ENCODE results near the gene RABEP2. TPM values are rescaled to one million over a fixed set of nuclear protein-coding genes. Genes with fewer than 3 reads are reported as not detected.

RABEP2 gene
- total RNA-seq, 1 donor from 2014 or later: 20.0 TPM

- H3K4me1 Mint-ChIP-seq (ENCODE audit: unreplicated experiment): no peaks in the 10 kb centered on the region
- DNase-seq (ENCODE audit: extremely low spot score, unreplicated experiment): no peak
- no peak overlapping the region for H3K4me3 Mint-ChIP-seq (ENCODE audit: unreplicated experiment)
- TF ChIP-seq CTCF (IDR thresholded peaks at IDR 0.05): no peak
- H3K27me3 Mint-ChIP-seq (ENCODE audit: unreplicated experiment): no peaks in the 10 kb centered on the region
- H3K27ac Mint-ChIP-seq (ENCODE audit: unreplicated experiment): no peak overlapping the region
- no peaks in the 10 kb centered on the region for H3K9me3 Mint-ChIP-seq (ENCODE audit: unreplicated experiment)
- no peaks in the 10 kb centered on the region for H3K36me3 Mint-ChIP-seq (ENCODE audit: unreplicated experiment)
These were observed 22.1 kb downstream of the RABEP2 start for GRCh38 chr16:28902909-28903308.

- Mint-ChIP-seq H3K4me1 (ENCODE audit: unreplicated experiment) (no peaks in the 10 kb centered on the region), H3K27ac (ENCODE audit: unreplicated experiment) (no peak overlapping the region), H3K36me3 (ENCODE audit: unreplicated experiment) (no peaks in the 10 kb centered on the region), H3K27me3 (ENCODE audit: unreplicated experiment) (no peaks in the 10 kb centered on the region), H3K4me3 (ENCODE audit: unreplicated experiment) (no peak overlapping the region), H3K9me3 (ENCODE audit: unreplicated experiment) (no peaks in the 10 kb centered on the region)
- TF ChIP-seq CTCF (IDR thresholded peaks at IDR 0.05): no peak
- DNase-seq (ENCODE audit: extremely low spot score, unreplicated experiment): no peak
These were observed 23.2 kb downstream of the RABEP2 start for GRCh38 chr16:28901862-28902261.

- H3K27ac Mint-ChIP-seq (ENCODE audit: unreplicated experiment): no peak overlapping the region
- H3K36me3 Mint-ChIP-seq (ENCODE audit: unreplicated experiment): no peaks in the 10 kb centered on the region
- no peaks in the 10 kb centered on the region for H3K9me3 Mint-ChIP-seq (ENCODE audit: unreplicated experiment)
- H3K27me3 Mint-ChIP-seq (ENCODE audit: unreplicated experiment): no peaks in the 10 kb centered on the region
- no peak for TF ChIP-seq CTCF (IDR thresholded peaks at IDR 0.05)
- H3K4me1 Mint-ChIP-seq (ENCODE audit: unreplicated experiment): no peaks in the 10 kb centered on the region
- no peak overlapping the region for H3K4me3 Mint-ChIP-seq (ENCODE audit: unreplicated experiment)
- no peak for DNase-seq (ENCODE audit: extremely low spot score, unreplicated experiment)
These were observed 24.4 kb downstream of the RABEP2 start for GRCh38 chr16:28900601-28901000.

GRCh38 chr16:28899882-28900590, 25.0 kb downstream of the RABEP2 start:
- no peaks in the 10 kb centered on the region for H3K36me3 Mint-ChIP-seq (ENCODE audit: unreplicated experiment)
- no peak overlapping the region for H3K4me3 Mint-ChIP-seq (ENCODE audit: unreplicated experiment)
- no peak for TF ChIP-seq CTCF (IDR thresholded peaks at IDR 0.05)
- no peak for DNase-seq (ENCODE audit: extremely low spot score, unreplicated experiment)
- H3K9me3 Mint-ChIP-seq (ENCODE audit: unreplicated experiment): no peaks in the 10 kb centered on the region
- H3K4me1 Mint-ChIP-seq (ENCODE audit: unreplicated experiment): no peaks in the 10 kb centered on the region
- H3K27me3 Mint-ChIP-seq (ENCODE audit: unreplicated experiment): no peaks in the 10 kb centered on the region
- no peak overlapping the region for H3K27ac Mint-ChIP-seq (ENCODE audit: unreplicated experiment)

GRCh38 chr16:28898942-28899341, 26.1 kb downstream of the RABEP2 start:
- Mint-ChIP-seq H3K9me3 (ENCODE audit: unreplicated experiment) (no peaks in the 10 kb centered on the region), H3K36me3 (ENCODE audit: unreplicated experiment) (no peaks in the 10 kb centered on the region), H3K27me3 (ENCODE audit: unreplicated experiment) (no peaks in the 10 kb centered on the region), H3K4me1 (ENCODE audit: unreplicated experiment) (no peaks in the 10 kb centered on the region), H3K27ac (ENCODE audit: unreplicated experiment) (no peak overlapping the region), H3K4me3 (ENCODE audit: unreplicated experiment) (no peak overlapping the region)
- TF ChIP-seq CTCF (IDR thresholded peaks at IDR 0.05): no peak
- no peak for DNase-seq (ENCODE audit: extremely low spot score, unreplicated experiment)

Measured in osteocyte (in vitro differentiated cells).